GM11168 (cell line): ENCODE measurements around the gene PACRG.

Source experiments
- in situ Hi-C: fragments of 300-500 bp; cut with MboI; formaldehyde crosslinking; loops from one replicate; pipeline ENCODE4 v1.12.0; 2022; ENCODE audit warnings: low sequenced_read_pairs; ENCODE audit not compliant: unreplicated experiment

The PACRG gene

DNA sequence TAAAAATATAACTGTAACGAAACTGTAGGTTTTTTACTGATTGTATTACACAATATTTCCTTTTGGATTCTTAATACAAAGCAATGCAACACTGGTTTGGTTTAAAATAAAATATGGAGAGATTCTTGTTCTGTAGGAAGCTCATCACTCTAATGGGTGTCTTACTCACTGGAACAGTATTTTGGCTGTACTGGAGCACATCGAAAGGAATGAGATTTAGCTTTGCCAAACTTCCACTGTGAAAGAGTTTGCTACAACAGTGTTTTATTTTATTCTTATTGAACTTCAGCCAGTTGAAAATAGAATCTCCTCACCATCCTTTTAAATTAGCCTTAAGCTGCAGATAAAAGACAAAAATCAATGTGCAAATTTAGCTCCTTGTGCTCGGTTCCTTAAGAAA, 456.0 kb downstream of the PACRG start:
- in situ Hi-C loops, result no loop called here

DNA sequence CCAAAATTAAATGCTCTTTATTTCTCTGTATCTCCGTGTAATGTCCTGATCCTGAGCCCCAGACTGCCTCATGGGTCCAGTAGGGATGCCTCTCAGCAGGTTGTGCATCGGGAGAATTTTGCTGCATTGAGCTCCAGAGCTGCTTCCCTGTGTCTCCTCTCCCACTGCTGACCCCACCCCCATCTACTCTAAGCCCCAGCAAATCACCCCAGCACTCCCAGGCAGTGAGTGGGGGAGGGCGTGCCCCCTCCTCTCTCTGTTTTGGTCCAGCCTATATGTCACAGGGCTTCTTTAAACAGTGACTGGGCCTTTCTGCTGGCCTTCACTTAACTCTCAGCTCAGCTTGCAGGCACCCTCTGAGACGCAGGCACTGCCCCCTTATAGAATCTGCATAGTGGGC, 458.0 kb downstream of the PACRG start:
- in situ Hi-C loops, result no loop called here

DNA sequence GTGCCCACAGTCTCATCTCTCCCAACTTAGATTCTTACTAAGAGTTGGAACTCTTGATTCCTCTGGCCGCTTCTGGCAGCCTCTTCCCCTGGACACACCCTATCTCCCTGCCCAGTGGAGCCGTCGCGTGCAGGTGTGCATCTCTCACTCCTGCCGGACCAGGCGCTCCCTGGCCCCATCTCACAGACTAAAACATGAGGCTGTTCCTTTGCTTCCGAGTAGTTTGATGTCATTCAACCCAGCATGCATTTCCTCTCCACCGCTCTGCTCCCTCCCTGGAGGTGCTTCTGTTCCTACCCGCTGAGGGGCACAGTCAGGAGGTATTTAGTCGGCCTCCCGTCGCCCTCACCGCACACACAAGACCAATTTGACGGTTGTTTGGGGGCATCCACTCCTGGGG, 458.8 kb downstream of the PACRG start:
- in situ Hi-C loops, result no loop called here

DNA sequence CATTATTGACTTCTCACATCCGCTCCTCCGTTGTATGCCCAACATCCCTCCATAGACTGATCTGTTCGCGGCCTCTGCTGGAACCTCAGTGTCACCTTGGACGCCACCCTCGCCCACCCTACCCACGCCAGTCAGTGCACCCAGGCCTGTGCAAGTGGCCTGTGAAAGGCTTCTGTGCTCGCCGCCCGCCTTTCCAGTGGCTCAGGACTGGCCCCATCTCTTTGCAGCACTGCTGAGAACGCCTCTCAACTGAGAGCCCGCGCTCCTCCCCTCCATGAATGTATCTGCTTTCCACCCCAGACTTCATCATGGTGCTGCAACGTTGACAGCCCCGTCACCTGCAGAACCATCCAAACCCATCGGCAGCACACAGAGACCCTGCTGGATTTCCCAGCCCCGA, 459.4 kb downstream of the PACRG start:
- in situ Hi-C loops, result no loop called here

DNA sequence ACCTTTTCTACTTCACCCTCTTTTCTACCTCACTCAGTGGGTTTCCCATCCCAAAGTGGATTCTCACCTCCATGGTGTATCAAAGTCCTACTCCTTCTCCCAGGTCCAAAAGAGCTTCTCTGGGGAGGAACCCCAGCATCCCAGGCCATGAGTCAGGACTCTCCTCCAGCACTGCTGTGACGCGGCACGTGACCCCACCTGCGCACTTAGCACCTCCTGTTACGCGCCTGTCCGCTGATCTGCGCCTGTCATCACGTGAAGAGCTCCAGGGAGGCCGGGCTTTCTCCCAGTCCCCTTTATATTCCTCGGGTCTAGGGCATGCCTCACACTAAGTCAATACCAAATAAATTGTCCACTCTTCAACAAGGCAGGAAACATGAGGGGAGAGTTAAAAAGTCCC, 459.8 kb downstream of the PACRG start:
- in situ Hi-C loops, result no loop called here

DNA sequence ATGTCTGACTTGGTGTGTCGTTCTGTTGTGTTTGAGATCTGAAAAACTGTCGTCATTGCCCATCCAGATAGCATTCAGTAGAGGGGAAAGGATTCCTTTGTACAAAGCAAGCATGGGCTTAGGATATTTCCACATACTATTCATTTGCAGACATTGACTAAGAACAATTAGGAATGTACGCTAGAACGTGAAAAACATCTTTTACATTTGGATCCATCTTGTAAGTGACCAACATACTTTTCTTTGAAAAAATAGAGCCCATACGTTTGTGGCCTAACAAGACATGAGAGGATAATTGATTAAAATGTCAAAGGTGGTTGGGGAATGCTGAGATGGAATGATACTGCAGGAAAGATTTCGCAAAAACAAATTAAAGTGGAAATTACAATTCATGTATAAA, 461.0 kb downstream of the PACRG start:
- in situ Hi-C loops, result no loop called here

DNA sequence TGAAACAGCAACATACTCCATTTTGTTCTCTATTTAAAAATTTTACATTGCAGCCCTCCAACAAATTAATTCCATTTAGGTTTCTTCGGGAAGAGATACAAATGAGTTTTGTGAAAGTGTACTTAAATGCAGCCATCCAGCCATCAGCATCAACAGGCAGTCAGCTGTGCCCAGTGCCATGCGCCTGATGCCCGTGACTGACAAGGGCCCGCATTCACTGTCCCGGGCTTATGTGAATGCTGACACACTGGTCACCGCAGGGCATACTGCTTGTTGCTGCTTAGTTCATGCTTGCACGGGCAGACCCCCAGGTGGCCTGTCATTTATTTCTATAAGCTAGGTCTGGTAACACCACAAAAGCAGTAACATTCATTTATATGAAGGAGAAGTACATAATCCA, 461.8 kb downstream of the PACRG start:
- in situ Hi-C loops, result no loop called here

DNA sequence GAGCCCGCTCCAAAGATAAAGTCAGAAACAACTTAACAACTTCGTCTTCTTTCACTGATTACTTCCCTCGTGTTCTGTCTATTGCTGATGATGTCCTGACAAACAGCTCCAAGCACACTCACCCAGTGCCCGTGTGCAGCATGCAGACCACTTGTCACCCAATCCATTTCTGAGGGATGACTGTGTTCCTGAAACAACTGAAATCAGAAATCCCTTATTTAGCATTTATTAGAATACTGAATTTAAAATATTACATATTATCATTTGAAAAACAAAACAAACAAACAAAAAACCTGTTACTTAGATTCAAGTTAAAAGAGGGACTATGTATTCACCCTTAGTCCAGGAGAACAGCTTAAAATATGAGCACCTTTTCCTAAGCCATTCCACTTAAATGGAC, 463.0 kb downstream of the PACRG start:
- in situ Hi-C loops, result no loop called here

DNA sequence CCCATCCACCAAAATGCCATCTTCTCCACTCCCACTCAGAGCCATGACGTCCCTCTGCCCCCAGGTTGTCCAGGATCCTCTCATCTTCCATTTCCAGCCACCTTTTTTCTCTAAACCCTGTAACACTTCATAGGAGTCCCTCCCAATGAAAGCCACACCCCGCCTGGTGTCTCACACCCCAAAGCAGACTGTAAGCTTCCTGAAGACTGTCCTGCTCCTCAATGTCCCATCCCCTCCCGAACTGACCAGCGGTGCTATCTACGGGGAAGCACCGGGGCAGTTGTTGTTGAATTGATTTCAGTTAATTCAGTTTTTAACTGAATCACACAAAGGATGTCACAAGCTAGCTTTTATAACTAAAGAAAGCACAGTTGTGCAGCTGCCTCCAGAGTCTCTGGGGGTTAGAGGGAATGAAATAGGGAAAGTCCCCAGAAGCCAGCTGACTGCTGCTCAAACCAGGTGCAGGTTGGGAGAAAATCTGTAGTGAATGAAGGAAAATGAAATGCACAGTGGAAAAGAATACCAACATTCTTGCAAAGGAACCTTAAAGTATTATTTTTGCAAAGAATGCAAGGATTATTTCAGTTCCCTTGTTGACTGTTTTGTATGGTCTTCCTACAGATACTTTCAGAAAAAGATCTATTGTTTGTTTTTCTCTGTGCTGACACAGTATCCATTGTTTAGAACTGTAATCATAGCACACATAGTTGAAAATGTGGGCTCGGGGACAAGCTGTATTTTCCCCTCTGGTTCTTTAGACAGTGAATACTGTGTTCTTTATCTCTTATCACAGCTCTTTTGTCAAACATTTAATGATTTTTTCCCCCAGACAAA, 464.1 kb downstream of the PACRG start:
- in situ Hi-C loops, result no loop called here

DNA sequence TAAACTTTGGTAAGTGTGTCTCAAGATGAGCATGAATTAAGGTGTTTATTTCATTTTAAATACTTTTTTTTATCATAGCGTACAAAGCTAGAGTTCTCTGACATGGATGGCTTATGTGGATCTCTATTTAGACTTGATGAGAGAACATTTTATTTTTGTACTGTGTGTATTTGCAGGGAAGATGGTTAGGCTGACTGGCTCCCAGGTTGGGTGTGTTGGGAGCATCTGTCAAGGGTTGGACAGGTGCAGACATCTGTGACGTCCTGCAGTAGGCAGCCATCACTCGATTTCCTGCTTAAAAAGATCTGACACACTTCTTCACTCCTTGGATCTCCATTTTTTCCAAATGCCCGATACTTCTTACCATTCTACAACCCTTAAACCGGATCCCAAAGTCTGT, 464.8 kb downstream of the PACRG start:
- in situ Hi-C loops, result no loop called here

DNA sequence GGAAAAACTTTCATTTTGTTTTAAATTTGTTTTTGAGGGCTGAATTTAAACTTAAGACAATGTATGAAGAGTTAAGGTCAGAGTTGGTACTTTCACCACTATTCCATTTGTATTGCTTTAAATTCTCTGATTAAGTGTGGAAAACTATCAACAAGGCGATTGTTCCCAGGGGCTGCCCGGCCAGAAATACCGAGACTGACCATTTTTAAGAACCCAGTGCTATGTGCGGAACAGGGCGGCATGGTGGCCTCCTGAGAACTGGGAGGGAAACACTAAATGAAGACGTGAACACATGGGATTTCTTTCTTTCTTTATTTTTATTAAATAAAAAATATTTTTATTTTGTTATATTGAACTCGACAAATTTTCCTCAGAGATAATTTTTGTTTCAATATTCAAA, 465.6 kb downstream of the PACRG start:
- in situ Hi-C loops, result no loop called here

DNA sequence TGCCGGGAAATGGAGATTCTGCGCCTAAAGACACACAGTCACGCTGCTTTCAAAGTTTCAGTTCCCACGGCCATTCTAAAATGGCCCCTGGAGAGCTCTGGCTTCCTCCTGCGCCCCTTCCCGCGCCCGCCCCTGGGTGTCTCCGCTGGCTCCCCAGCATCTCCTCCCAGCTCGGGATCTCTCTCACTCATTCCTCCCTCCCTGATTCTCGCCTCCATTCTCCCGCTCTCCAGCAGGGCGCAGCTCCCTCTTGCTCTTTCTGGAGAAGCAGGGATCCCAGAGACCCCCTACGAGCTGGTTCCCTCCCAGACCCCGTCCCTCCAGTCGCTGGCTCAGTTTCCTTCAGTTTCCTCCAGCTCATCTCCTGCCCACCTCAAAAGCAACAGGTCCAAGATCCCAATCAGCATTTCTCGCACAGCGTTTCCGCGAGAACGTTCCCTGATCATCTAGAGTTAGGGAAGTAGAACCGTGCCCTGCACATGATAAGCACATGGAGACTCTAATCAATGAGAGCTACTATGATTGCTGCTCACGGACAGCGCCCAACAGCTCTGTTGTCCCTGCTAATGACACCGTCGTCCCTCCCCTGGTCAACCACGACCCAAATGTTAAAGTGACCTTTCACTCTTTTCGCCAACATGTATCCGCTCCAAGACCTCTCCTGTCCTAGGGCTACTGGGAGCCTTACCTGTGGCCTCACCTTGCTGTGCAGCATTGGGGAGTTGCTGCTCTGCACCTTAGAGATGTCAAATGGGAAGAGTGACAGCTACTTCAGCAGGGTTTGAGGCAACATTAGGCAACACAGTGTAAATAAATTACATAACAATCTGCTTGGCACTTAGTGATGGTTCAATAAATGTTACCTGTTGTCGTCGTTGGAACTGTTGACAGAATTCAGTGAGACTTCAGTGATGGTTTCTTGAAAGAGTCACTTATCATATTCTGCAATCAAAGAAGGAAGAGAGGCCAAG, 468.2 kb downstream of the PACRG start:
- in situ Hi-C loops, result no loop called here

DNA sequence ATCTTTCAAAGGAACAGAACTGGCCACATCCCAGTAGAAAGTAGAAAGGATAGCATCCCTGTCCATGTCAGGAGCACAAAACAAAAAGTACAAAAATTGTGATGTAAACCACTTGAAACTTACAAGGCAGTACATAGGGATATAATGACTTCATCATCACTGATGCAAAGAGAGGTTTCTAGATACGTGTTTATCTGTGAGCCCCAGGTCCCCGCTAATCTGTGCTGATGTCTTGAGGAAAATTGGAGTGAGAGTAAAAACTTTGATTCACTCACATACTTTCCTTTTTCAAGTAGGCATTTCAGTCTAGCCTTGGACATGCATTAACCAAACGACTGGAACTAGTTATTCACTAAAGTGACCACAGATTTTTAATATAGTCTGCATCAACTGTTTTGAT, 470.1 kb downstream of the PACRG start:
- in situ Hi-C loops, result no loop called here

DNA sequence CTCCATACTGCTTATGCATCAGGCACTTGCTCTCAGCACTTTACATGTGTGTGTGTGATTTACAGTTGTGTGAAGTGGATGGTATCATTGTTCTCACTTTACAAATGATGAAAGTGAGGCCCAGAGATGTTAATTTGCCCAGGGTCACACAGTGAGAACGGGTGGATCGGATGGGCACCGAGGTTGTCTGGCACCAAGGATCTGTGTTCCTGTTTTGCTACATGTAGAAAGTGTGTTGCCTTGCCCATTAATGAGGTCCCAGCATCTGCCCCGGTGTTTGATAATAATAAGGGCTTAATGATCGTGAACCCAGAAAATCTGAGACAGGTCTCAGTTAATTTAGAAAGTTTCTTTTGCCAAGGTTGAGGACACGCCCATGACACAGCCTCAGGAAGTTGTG, 470.6 kb downstream of the PACRG start:
- in situ Hi-C loops, result no loop called here

DNA sequence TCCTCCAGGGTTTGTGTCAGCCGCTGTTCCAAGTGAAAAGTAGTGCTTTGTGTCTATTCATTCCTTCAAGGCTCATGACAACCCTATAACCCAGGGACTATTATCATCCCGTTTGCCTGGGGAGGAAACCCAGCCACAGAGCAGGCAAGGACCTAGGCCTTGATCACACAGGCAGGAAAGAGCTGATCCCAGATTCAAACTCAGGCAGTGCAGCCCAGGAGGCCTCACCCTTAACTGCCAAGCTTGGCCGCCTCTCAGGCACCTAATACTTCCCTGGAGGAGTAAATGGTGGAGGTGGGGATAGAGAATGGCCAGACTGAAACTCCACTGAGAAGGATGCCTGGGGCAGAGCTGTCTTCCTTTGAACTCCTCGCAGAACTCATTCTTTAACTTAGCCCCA, 471.6 kb downstream of the PACRG start:
- in situ Hi-C loops, result no loop called here

DNA sequence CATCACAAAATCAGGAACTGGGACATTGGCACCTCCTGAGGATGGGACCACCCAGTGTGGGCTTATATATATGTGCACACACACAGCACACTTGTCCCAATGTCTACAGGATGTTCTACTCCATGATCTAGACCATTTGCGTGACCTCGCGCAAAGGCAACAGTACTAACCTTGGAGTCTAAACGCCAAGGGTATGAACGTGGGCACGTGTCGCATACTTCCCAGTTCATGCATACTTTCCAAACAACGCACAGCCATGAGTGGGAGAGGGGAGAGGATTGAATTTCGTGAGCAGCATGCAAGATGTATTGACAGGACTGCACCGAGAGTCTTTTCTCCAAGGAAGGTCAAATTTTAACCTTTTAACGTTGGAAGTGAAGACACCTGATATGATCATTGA, 472.5 kb downstream of the PACRG start:
- in situ Hi-C loops, result no loop called here

DNA sequence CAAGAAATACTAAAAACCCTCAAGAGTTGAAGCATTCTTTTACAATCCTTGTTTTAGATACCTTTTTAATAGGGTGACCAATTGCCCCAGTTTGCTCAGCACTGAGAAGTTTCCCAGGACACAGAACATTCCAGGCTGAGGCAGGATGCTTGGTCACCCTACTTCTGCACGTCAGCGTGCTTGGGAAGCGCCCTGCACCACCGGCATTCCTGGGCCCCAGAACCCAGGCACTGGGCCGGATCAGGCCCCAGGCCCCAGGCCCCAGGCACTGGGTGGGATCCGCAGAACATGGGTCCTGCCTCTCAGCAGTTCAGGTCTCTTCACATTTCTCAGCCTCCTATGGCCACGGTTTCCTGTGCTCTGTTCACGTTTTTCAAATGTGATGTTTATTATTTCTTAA, 472.9 kb downstream of the PACRG start:
- in situ Hi-C loops, result no loop called here

DNA sequence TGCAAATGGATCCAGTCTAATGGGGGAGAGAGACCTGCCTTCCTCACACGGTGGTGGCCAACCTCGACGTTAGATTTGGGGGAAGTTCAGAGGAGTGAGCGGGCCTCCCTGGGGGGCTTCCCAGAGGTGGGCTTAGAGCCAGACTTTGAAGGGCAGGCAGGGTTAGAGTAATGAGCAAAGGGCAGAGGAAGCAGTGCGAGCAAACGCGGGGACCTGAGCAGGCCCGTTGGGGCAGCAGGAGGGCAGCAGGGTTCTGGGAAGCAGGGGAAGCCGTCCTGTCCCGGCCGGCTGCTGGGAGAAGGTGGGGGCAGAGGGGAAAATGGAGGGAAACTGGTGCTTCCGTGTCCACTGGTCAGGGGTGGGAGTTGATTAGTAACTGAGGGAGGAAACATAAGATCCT, 474.1 kb downstream of the PACRG start:
- in situ Hi-C loops, result no loop called here

DNA sequence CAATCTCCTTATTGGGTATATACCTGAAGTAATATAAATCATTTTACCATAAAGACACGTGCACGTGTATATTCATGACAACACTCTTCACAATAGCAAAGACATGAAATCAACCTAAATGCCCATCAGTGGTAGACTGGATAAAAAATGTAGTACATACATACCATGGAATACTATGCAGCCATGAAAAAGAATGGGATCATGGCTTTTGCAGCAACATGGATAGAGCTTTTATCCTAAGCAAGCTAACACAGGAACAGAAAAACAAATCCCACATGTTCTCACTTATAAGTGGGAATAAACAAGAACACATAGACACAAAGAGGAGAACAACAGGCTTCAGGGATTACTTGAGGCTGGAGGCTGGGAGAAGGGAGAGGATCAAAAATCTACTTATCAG, 478.4 kb downstream of the PACRG start:
- in situ Hi-C loops, result no loop called here

DNA sequence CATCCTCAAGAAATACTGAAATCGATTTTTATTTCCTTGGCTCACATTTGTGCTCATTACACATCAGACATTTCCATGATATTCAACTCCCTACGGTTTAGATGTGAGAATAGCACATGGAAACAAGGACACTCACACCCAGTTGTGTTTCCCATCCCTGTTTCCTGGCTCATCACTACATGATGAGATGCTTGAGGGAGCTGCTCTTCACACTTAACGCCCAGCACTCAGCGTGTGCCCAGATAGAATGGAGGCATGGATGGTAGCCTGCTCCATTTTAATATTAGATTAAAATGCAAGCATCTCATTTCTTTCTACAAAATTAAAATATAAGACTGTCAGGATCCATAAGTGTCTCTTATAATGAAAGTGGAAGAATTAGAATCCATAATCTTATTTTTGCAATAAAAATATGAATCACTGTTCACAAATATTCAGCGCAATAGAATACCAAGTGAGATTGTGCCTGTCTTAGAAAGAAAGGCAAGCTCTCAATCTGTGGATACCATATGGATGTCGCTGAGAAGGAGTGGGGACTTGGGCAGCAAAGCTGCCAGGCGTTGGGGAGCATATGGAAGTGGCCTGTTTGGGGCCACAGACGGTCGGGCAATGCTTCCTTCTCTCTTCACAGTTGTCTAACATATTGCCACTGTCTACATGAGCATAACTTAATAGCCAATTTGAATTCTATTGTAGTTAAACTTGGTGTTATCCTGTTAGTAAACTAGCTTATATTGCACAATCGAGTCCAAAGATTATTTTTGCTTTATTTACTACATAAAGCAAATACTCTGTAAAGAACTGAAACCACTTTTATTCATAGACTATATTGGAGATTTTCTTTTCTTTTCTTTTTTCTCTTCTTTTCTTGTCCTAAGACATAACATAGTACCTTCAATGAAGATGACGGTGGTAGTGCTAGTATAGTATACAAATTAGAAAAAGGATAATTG, 479.9 kb downstream of the PACRG start:
- in situ Hi-C loops, result no loop called here
